Spleen (tissue), 7 donors: Measurements from ENCODE around the gene GDE1.

Experiments
- CTCF ChIP-seq, 11 experiments: fragments of 200-600 bp in 7 of 11; fragments of 450-650 bp in 4 of 11; sonication (generic) in 4 of 11; IDR thresholded peaks in 8 of 11; conservative IDR thresholded peaks in 3 of 11; 1 replicate in 7 of 11; 2 replicates in 4 of 11; pipeline versions ENCODE4 v1.4.0 to v1.8.0; 2016 to 2021; ENCODE audit warnings: antibody characterized with exemption in 11 of 11, inconsistent platforms in 4 of 11, mild to moderate bottlenecking in 1 of 11
- POLR2A ChIP-seq, 3 donors: fragments of 450-650 bp; IDR thresholded peaks; one replicate each; pipeline ENCODE4 v1.5.1; 2017; ENCODE audit warnings: antibody characterized with exemption in 3 of 3, mild to moderate bottlenecking in 1 of 3
- donor health status: DM: no; HTN: no; CAD: no; lungs with moderate emphysema.
- donor health status: DM: no; HTN: no; CAD: no.
- donor health status: DM: no; HTN: no; CAD: no.

DNA sequence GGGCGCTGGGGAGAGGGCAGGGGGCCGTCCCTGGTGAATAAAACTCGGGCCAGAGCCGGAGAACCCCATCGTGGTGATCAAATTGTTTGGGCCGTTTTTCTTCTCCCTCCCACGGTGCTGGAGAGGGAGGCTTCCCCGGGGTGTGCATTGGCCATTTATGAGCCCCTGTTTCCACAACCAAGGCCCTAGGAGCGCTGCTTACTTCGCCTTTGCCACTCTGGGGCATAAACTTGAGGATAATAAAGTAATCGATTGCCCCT is 2.4 kb upstream of the GDE1 start:
- TF ChIP-seq CTCF (IDR thresholded peaks at IDR 0.05 in 8 of 11, conservative IDR thresholded peaks at IDR 0.05 in 3 of 11): no peak
- TF ChIP-seq POLR2A (IDR thresholded peaks at IDR 0.05): no peak
